DND-41 (cell line): ENCODE data around the gene SDK2.

Experiments used
- ATAC-seq: fragments of 200-7000 bp; cut with Tn5 transposase; 3 replicates; pipeline ENCODE4 v1.9.1; 2021; ENCODE audit warnings: low read depth; ENCODE audit not compliant: insufficient read depth
- DNase-seq: peaks from one replicate; pipeline ENCODE4 v3.0.0-alpha.2; 2020
- H2AFZ ChIP-seq: 2 replicates; pipeline ENCODE4 v1.6.0; 2012; ENCODE audit warnings: low read depth, low read length
- H3K27ac ChIP-seq: 2 replicates; pipeline ENCODE4 v1.5.1; 2012; ENCODE audit warnings: low read length, inconsistent platforms
- H3K27me3 ChIP-seq: fragments of 200-600 bp; sonication (generic); 2 replicates; pipeline ENCODE4 v1.6.0; 2012; ENCODE audit warnings: low read length, mild to moderate bottlenecking, inconsistent platforms; ENCODE audit not compliant: insufficient read depth, poor library complexity
- H3K36me3 ChIP-seq: 2 replicates; pipeline ENCODE4 v1.5.1; 2012; ENCODE audit warnings: low read length, inconsistent platforms; ENCODE audit not compliant: insufficient read depth
- H3K4me1 ChIP-seq: 2 replicates; pipeline ENCODE4 v1.5.1; 2012; ENCODE audit warnings: mild to moderate bottlenecking, low read length; ENCODE audit not compliant: insufficient read depth
- H3K4me2 ChIP-seq: 2 replicates; pipeline ENCODE4 v1.6.0; 2012; ENCODE audit warnings: mild to moderate bottlenecking, moderate library complexity, low read length, inconsistent platforms; ENCODE audit not compliant: insufficient read depth
- H3K4me3 ChIP-seq, 2 experiments: fragments of 200-600 bp in 1 of 2; shearing (Covaris generic) in 1 of 2; 2 replicates each; pipeline ENCODE4 v1.5.1; 2012 to 2016; ENCODE audit warnings: inconsistent platforms in 2 of 2, low read length in 2 of 2, mild to moderate bottlenecking in 2 of 2, low read depth in 1 of 2, moderate library complexity in 1 of 2
- H3K79me2 ChIP-seq: 2 replicates; pipeline ENCODE4 v1.6.0; 2012; ENCODE audit warnings: low read length, inconsistent platforms; ENCODE audit not compliant: insufficient read depth
- H3K9ac ChIP-seq: 2 replicates; pipeline ENCODE4 v1.6.0; 2012; ENCODE audit warnings: low read depth, mild to moderate bottlenecking, inconsistent platforms, low read length, moderate library complexity
- H3K9me3 ChIP-seq: 2 replicates; pipeline ENCODE4 v1.5.1; 2012; ENCODE audit warnings: low read length, moderate library complexity, mild to moderate bottlenecking, inconsistent platforms; ENCODE audit not compliant: insufficient read depth, severe bottlenecking
- H4K20me1 ChIP-seq: 2 replicates; pipeline ENCODE4 v1.6.0; 2012; ENCODE audit warnings: low read length; ENCODE audit not compliant: insufficient read depth
- CTCF ChIP-seq: IDR thresholded peaks from 2 replicates; pipeline ENCODE4 v1.5.1; 2012; ENCODE audit warnings: borderline replicate concordance, low read length, moderate library complexity, mild to moderate bottlenecking; ENCODE audit not compliant: poor library complexity, severe bottlenecking; ENCODE audit errors: extremely low read depth
- EZH2 ChIP-seq: IDR thresholded peaks from 3 replicates; pipeline ENCODE4 v1.6.1; 2012; ENCODE audit warnings: borderline replicate concordance, low read depth, mild to moderate bottlenecking, moderate library complexity, low read length, inconsistent platforms; ENCODE audit not compliant: severe bottlenecking

The SDK2 gene

GRCh38 chr17:73562896-73563295 lies 81.3 kb downstream of the SDK2 start:
- H3K9me3 ChIP-seq = no peaks in the 10 kb centered on the region
- H3K27ac ChIP-seq = no peak overlapping the region
- no peak overlapping the region for H3K4me3 ChIP-seq
- H3K4me2 ChIP-seq = no peak overlapping the region
- H3K79me2 ChIP-seq = no peaks in the 10 kb centered on the region
- H3K27me3 ChIP-seq = no peaks in the 10 kb centered on the region
- no peak for DNase-seq
- no peak for TF ChIP-seq CTCF
- TF ChIP-seq EZH2 = no peak
- H2AFZ ChIP-seq = no peak overlapping the region
- no peak for ATAC-seq
- peaks cover 36% of the 10 kb centered on the region for H3K4me1 ChIP-seq
- H3K36me3 ChIP-seq = no peaks in the 10 kb centered on the region
- no peaks in the 10 kb centered on the region for H4K20me1 ChIP-seq
- no peak overlapping the region for H3K9ac ChIP-seq

- Histone ChIP-seq H3K9ac (no peak overlapping the region), H3K4me3 (no peak overlapping the region), H2AFZ (no peak overlapping the region), H3K4me2 (no peak overlapping the region), H3K36me3 (no peaks in the 10 kb centered on the region), H3K9me3 (no peaks in the 10 kb centered on the region), H3K27me3 (no peaks in the 10 kb centered on the region), H4K20me1 (no peaks in the 10 kb centered on the region), H3K27ac (peak overlapping the region; percentile 13; the same call in 1 of the 2 replicates), H3K79me2 (no peaks in the 10 kb centered on the region), H3K4me1 (peaks cover 18% of the 10 kb centered on the region; the same call in 1 of the 2 replicates)
- DNase-seq (no peak), ATAC-seq (no peak)
- TF ChIP-seq CTCF (no peak), EZH2 (no peak)
These were observed 83.1 kb downstream of the SDK2 start for GRCh38 chr17:73561111-73561510.

- Histone ChIP-seq H3K4me1 (peaks cover 16% of the 10 kb centered on the region; the same call in 1 of the 2 replicates), H3K9ac (no peak overlapping the region), H3K9me3 (no peaks in the 10 kb centered on the region), H3K4me3 (no peak overlapping the region), H3K27ac (no peak overlapping the region), H3K79me2 (no peaks in the 10 kb centered on the region), H3K36me3 (no peaks in the 10 kb centered on the region), H2AFZ (no peak overlapping the region), H3K27me3 (no peaks in the 10 kb centered on the region), H4K20me1 (no peaks in the 10 kb centered on the region), H3K4me2 (no peak overlapping the region)
- no peak for DNase-seq
- peak; percentile 19 for TF ChIP-seq CTCF
- no peak for TF ChIP-seq EZH2
- ATAC-seq = no peak
These were observed 83.6 kb downstream of the SDK2 start for GRCh38 chr17:73560661-73561060.

- H3K36me3 ChIP-seq = no peaks in the 10 kb centered on the region
- no peak overlapping the region for H3K4me2 ChIP-seq
- no peak overlapping the region for H3K27ac ChIP-seq
- ATAC-seq = no peak
- no peaks in the 10 kb centered on the region for H3K9me3 ChIP-seq
- peaks cover 16% of the 10 kb centered on the region; the same call in 1 of the 2 replicates for H3K4me1 ChIP-seq
- no peak overlapping the region for H3K9ac ChIP-seq
- no peak for DNase-seq
- no peaks in the 10 kb centered on the region for H4K20me1 ChIP-seq
- no peaks in the 10 kb centered on the region for H3K27me3 ChIP-seq
- no peak overlapping the region for H3K4me3 ChIP-seq
- TF ChIP-seq EZH2 (no peak), CTCF (no peak)
- no peaks in the 10 kb centered on the region for H3K79me2 ChIP-seq
- no peak overlapping the region for H2AFZ ChIP-seq
These were observed 84.7 kb downstream of the SDK2 start for GRCh38 chr17:73559532-73559931.
